Activated T-helper 1 cell treated with anti-CD3 and anti-CD28 coated beads, Interleukin-12 subunit alpha, Interleukin-12 subunit beta, Interleukin-2, Interleukin-4 antibody, amounts not matched to agents 30 ng/mL and 10 ng/mL and 1 ng/mL, durations not matched to agents 14 hours and 24 hours and 36 hours (primary cell): ENCODE results near the gene PCDHB5. TPM values are rescaled to one million over a fixed set of nuclear protein-coding genes. Genes with fewer than 3 reads are reported as not detected.
"Not testable (repeated sequence)": the region's sequence is repeated elsewhere in the genome, so short reads cannot be mapped to it uniquely, and the experiment has no call there.

Experiments
- DNase-seq: peaks from one replicate; pipeline ENCODE4 v3.0.0; 2021; ENCODE audit warnings: low spot score
- H3K27ac Mint-ChIP-seq: one replicate; pipeline ENCODE4 v1.8.0; 2021; ENCODE audit warnings: mild to moderate bottlenecking, mixed read lengths
- H3K27me3 Mint-ChIP-seq: one replicate; pipeline ENCODE4 v1.8.0; 2022; ENCODE audit warnings: mild to moderate bottlenecking, moderate library complexity, mixed read lengths; ENCODE audit not compliant: insufficient read depth
- H3K36me3 Mint-ChIP-seq: one replicate; pipeline ENCODE4 v1.8.0; 2021; ENCODE audit warnings: low read depth, mixed read lengths
- H3K4me1 Mint-ChIP-seq: one replicate; pipeline ENCODE4 v1.8.0; 2021; ENCODE audit warnings: low read depth, mixed read lengths
- H3K4me3 Mint-ChIP-seq: one replicate; pipeline ENCODE4 v1.8.0; 2021; ENCODE audit warnings: mild to moderate bottlenecking, moderate library complexity, mixed read lengths
- H3K9me3 Mint-ChIP-seq: one replicate; pipeline ENCODE4 v1.8.0; 2021; ENCODE audit warnings: mixed read lengths
- intact Hi-C: fragments of 100-400 bp; cut with micrococcal nuclease; formaldehyde crosslinking; loops from one replicate; pipeline ENCODE4 v1.15.1; 2024
- total RNA-seq: library from RNA; stranded (reverse); gene quantifications from 2 replicates; pipeline ENCODE4 v1.2.3, GENCODE V29; 2022

The PCDHB5 gene
- total RNA-seq, 1 donor from 2014 or later, result not detected

GRCh38 chr5:141172381-141173204, 37.6 kb downstream of the PCDHB5 start, which contains the start of gene PCDHB7:
TSS of gene PCDHB7 (plus strand) at chr5:141172644. CDS start at chr5:141172836, 192 bp downstream.
- intact Hi-C loops, result no loop called here
- no peak within 1 kb of the TSS for H3K4me3 Mint-ChIP-seq
- H3K9me3 Mint-ChIP-seq, result peaks cover 12% of the 10 kb centered on the region
- DNase-seq, result no peak
- H3K27me3 Mint-ChIP-seq, result no peaks in the 10 kb centered on the region
- no peak within 1 kb of the TSS for H3K27ac Mint-ChIP-seq
- no peaks in the 10 kb centered on the region for H3K4me1 Mint-ChIP-seq
- H3K36me3 Mint-ChIP-seq, result no peaks in the 10 kb centered on the region

DNA sequence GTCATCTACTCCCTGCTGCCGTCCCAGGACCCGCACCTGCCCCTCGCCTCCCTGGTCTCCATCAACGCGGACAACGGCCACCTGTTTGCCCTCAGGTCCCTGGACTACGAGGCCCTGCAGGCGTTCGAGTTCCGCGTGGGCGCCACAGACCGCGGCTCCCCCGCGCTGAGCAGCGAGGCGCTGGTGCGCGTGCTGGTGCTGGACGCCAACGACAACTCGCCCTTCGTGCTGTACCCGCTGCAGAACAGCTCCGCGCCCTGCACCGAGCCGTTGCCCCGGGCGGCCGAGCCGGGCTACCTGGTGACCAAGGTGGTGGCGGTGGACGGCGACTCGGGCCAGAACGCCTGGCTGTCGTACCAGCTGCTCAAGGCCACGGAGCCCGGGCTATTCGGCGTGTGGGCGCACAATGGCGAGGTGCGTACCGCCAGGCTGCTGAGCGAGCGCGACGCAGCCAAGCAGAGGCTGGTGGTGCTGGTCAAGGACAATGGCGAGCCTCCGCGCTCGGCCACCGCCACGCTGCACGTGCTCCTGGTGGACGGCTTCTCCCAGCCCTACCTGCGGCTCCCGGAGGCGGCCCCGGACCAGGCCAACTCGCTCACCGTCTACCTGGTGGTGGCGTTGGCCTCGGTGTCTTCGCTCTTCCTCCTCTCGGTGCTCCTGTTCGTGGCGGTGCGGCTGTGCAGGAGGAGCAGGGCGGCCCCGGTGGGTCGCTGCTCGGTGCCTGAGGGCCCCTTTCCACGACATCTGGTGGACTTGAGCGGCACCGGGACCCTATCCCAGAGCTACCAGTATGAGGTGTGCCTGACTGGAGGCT, 39.5 kb downstream of the PCDHB5 start:
- H3K4me3 Mint-ChIP-seq, H3K27ac Mint-ChIP-seq, H3K4me1 Mint-ChIP-seq, DNase-seq, H3K9me3 Mint-ChIP-seq, H3K36me3 Mint-ChIP-seq, intact Hi-C loops, H3K27me3 Mint-ChIP-seq: not testable (repeated sequence)

DNA sequence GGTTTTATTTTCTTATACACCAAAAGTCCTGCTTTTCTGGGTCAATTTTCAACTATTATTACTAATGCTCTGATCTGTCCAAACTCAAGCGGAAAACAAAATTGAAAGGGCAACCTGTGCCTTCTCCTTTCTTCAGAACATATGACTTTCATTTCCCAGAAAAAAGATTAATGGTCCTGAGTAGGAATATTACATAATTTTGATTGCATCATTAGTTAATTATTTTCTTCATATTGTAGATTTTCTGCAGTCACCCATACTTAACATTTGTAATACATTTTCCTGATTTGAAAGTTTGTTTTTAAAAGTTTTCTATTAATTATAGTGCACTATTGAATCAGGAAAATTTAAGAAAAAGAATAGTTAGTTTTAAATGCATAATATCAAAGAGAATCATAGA, 40.9 kb downstream of the PCDHB5 start:
- Mint-ChIP-seq H3K36me3 (no peaks in the 10 kb centered on the region), H3K27me3 (no peaks in the 10 kb centered on the region), H3K9me3 (peaks cover 16% of the 10 kb centered on the region), H3K4me1 (no peaks in the 10 kb centered on the region), H3K4me3 (no peak overlapping the region), H3K27ac (no peak overlapping the region)
- intact Hi-C loops, result no loop called here
- no peak for DNase-seq

DNA sequence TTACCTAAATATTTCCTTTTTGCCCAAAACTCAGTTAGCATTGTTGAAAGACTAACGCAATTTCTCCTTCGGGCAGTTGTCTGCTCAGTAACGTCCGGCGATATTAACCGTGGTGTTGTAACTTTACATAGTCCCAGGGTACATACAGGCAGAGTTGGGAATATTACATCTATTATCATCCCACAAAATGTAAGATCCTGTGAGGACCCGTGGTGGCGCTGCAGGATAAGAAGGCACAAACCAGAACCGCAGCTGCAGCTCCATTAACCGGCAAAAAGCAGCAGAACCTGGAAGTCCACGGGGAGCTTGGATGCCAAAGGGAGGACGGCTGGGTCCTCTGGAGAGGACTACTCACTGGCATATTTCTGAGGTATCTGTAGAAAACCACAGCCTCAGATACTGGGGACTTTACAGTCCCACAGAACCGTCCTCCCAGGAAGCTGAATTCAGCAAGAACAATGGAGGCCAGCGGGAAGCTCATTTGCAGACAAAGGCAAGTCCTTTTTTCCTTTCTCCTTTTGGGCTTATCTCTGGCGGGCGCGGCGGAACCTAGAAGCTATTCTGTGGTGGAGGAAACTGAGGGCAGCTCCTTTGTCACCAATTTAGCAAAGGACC, 42.7 kb downstream of the PCDHB5 start, which contains the start of gene PCDHB8:
TSS of gene PCDHB8 (plus strand) at position 214 of the 615 bp plus-strand sequence. CDS start at position 459, 245 bp downstream.
- not testable (repeated sequence) for H3K27ac Mint-ChIP-seq, H3K36me3 Mint-ChIP-seq, H3K27me3 Mint-ChIP-seq, DNase-seq, H3K4me3 Mint-ChIP-seq, H3K4me1 Mint-ChIP-seq
- intact Hi-C loops, result loop anchor here (2.0 kb wide), 1 partner anchor 37 kb away; no protein-coding TSS in a partner anchor
- H3K9me3 Mint-ChIP-seq, result peaks cover 31% of the 10 kb centered on the region

DNA sequence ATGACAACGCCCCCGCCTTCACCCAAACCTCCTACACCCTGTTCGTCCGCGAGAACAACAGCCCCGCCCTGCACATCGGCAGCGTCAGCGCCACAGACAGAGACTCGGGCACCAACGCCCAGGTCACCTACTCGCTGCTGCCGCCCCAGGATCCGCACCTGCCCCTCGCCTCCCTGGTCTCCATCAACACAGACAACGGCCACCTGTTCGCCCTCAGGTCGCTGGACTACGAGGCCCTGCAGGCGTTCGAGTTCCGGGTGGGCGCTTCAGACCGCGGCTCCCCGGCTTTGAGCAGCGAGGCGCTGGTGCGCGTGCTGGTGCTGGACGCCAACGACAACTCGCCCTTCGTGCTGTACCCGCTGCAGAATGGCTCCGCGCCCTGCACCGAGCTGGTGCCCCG, 44.4 kb downstream of the PCDHB5 start:
- not testable (repeated sequence) for H3K4me3 Mint-ChIP-seq, H3K36me3 Mint-ChIP-seq, DNase-seq, H3K27ac Mint-ChIP-seq, H3K4me1 Mint-ChIP-seq, H3K27me3 Mint-ChIP-seq
- peaks cover 32% of the 10 kb centered on the region for H3K9me3 Mint-ChIP-seq
- intact Hi-C loops, result loop anchor here (2.0 kb wide), 1 partner anchor 35 kb away; no protein-coding TSS in a partner anchor

GRCh38 chr5:141179876-141180275, 44.9 kb downstream of the PCDHB5 start:
- not testable (repeated sequence) for H3K4me1 Mint-ChIP-seq, DNase-seq, H3K27ac Mint-ChIP-seq, H3K27me3 Mint-ChIP-seq, H3K36me3 Mint-ChIP-seq, H3K4me3 Mint-ChIP-seq
- peaks cover 37% of the 10 kb centered on the region for H3K9me3 Mint-ChIP-seq
- intact Hi-C loops, result loop anchor here (2.0 kb wide), 1 partner anchor 35 kb away; no protein-coding TSS in a partner anchor

DNA sequence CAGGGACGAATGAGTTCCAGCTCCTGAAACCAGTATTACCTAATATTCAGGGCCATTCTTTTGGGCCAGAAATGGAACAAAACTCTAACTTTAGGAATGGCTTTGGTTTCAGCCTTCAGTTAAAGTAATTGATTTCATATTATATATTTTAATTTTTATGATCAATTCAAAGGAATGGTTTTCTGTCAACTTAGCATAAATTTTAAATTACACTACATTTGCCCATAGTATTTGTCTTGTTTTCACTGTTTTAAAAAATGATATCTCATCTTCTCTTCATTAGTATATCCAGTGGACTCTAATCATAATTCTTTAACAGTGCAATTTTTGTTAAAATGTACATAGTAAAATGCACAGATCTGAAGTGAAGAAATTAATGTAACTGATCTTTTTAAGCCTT, 45.3 kb downstream of the PCDHB5 start:
- Mint-ChIP-seq H3K27ac (no peak overlapping the region), H3K4me1 (no peaks in the 10 kb centered on the region), H3K27me3 (no peaks in the 10 kb centered on the region), H3K4me3 (no peak overlapping the region), H3K9me3 (peaks cover 42% of the 10 kb centered on the region), H3K36me3 (no peaks in the 10 kb centered on the region)
- no peak for DNase-seq
- intact Hi-C loops, result no loop called here

DNA sequence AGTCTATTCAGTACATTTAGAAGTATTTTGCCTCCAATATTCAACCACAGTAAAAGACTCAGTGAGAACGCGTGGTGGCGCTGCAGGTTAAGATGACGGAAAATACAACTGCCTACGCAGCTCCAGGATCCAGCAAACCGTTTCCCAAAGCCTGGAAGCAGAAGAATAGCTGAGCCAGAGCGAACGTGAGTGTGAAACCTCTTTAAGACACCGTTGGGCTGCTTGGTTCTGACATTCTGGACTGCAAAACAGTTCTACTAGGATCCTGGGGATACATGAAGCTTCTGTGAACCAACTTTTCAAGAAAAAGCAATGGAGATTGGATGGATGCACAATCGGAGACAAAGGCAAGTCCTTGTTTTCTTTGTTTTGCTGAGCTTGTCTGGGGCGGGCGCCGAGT, 47.2 kb downstream of the PCDHB5 start, which contains the start of gene PCDHB16:
TSS of gene PCDHB16 (plus strand) at position 140 of the 400 bp plus-strand sequence. CDS start at position 313, 173 bp downstream.
- Mint-ChIP-seq H3K27me3 (no peaks in the 10 kb centered on the region), H3K27ac (no peak within 1 kb of the TSS), H3K36me3 (no peaks in the 10 kb centered on the region), H3K4me3 (no peak within 1 kb of the TSS), H3K4me1 (no peaks in the 10 kb centered on the region), H3K9me3 (peaks cover 51% of the 10 kb centered on the region)
- intact Hi-C loops, result no loop called here
- no peak for DNase-seq

- DNase-seq, H3K4me1 Mint-ChIP-seq, H3K4me3 Mint-ChIP-seq, H3K27ac Mint-ChIP-seq, H3K27me3 Mint-ChIP-seq, H3K36me3 Mint-ChIP-seq, intact Hi-C loops: not testable (repeated sequence)
- peaks cover 62% of the 10 kb centered on the region for H3K9me3 Mint-ChIP-seq
Observed at GRCh38 chr5:141184117-141184855, 49.3 kb downstream of the PCDHB5 start.

GRCh38 chr5:141186897-141187512, 52.0 kb downstream of the PCDHB5 start, which contains the start of gene PCDHB9:
TSS of gene PCDHB9 (plus strand) at chr5:141187161. CDS start at chr5:141187319, 158 bp downstream.
- DNase-seq, result no peak
- intact Hi-C loops, result no loop called here
- no peaks in the 10 kb centered on the region for H3K4me1 Mint-ChIP-seq
- no peaks in the 10 kb centered on the region for H3K27me3 Mint-ChIP-seq
- no peaks in the 10 kb centered on the region for H3K36me3 Mint-ChIP-seq
- H3K4me3 Mint-ChIP-seq, result no peak within 1 kb of the TSS
- H3K9me3 Mint-ChIP-seq, result peaks cover 53% of the 10 kb centered on the region
- H3K27ac Mint-ChIP-seq, result no peak within 1 kb of the TSS
